Measurements from ENCODE around the gene LCOR.
"Not testable (repeated sequence)": the region's sequence is repeated elsewhere in the genome, so short reads cannot be mapped to it uniquely, and the experiment has no call there.

The LCOR gene

GRCh38 chr10:96831867-96832720 lies at the start of gene LCOR:
Gene LCOR (plus strand): TSS chr10:96832298. CDS start chr10:96949058, 116,760 bp downstream.
- peak; percentile 78 for DNase-seq

GRCh38 chr10:96784253-96784652 lies 47.8 kb upstream of the LCOR start:
- DNase-seq = no peak

GRCh38 chr10:96789571-96790108 lies 42.5 kb upstream of the LCOR start:
- DNase-seq = no peak

GRCh38 chr10:96791902-96792301 lies 40.2 kb upstream of the LCOR start:
- no peak for DNase-seq

GRCh38 chr10:96794836-96795733 lies 37.0 kb upstream of the LCOR start:
- DNase-seq = no peak

- DNase-seq = no peak
Observed at GRCh38 chr10:96797485-96797884, 34.6 kb upstream of the LCOR start.

- no peak for DNase-seq
Observed at GRCh38 chr10:96803288-96803664, 28.8 kb upstream of the LCOR start.

- no peak for DNase-seq
Observed at GRCh38 chr10:96814264-96814663, 17.8 kb upstream of the LCOR start.

GRCh38 chr10:96818971-96819370 lies 13.1 kb upstream of the LCOR start:
- DNase-seq = not testable (repeated sequence)

GRCh38 chr10:96820765-96821164 lies 11.3 kb upstream of the LCOR start:
- DNase-seq = no peak

- DNase-seq = no peak
Observed at GRCh38 chr10:96826438-96826837, 5.7 kb upstream of the LCOR start.

- DNase-seq = no peak
Observed at GRCh38 chr10:96828609-96829008, 3.5 kb upstream of the LCOR start.

- no peak for DNase-seq
Observed at GRCh38 chr10:96829029-96829773, 2.9 kb upstream of the LCOR start.

- DNase-seq = peak; percentile 85
Observed at GRCh38 chr10:96830511-96831199, 1.4 kb upstream of the LCOR start.

- DNase-seq = no peak
Observed at GRCh38 chr10:96831200-96831866, 765 bp upstream of the LCOR start.

- DNase-seq = peak; percentile 84
Observed at GRCh38 chr10:96832721-96833219, 672 bp downstream of the LCOR start.

- DNase-seq = peak; percentile 10
Observed at GRCh38 chr10:96833220-96834001, 1.3 kb downstream of the LCOR start.

GRCh38 chr10:96834120-96834519 lies 2.0 kb downstream of the LCOR start:
- DNase-seq = no peak

- no peak for DNase-seq
Observed at GRCh38 chr10:96835899-96836298, 3.8 kb downstream of the LCOR start.

- DNase-seq = no peak
Observed at GRCh38 chr10:96838529-96838928, 6.4 kb downstream of the LCOR start.
